Common myeloid progenitor, CD34-positive (primary cell): Measurements from ENCODE around the gene WHAMM.
A peak's percentile ranks its signal among the peaks of the same experiment; 100 is the strongest.
"Not testable (repeated sequence)": the region's sequence is repeated elsewhere in the genome, so short reads cannot be mapped to it uniquely, and the experiment has no call there.

Experiments
- CTCF ChIA-PET: fragments of 350-600 bp; sonication (Branson Sonifier 250); formaldehyde crosslinking; loops from one replicate; lab custom pipeline; 2021; ENCODE audit warnings: antibody characterized with exemption; lab: Charles Lee
- POLR2A ChIA-PET: fragments of 350-600 bp; sonication (Branson Sonifier 250); formaldehyde crosslinking; loops from one replicate; lab custom pipeline; 2021; ENCODE audit warnings: antibody characterized with exemption; lab: Charles Lee
- DNase-seq, 3 donors: peaks; one replicate each; pipeline versions ENCODE4 v3.0.0 to v3.0.0-alpha.2; 2013
- H3K27ac ChIP-seq, 2 experiments: 1 replicate in 1 of 2; 2 replicates in 1 of 2; pipeline ENCODE4 v1.7.0; 2013; ENCODE audit warnings: inconsistent platforms in 2 of 2, low read length in 2 of 2, mild to moderate bottlenecking in 2 of 2, low read depth in 1 of 2, moderate library complexity in 1 of 2; ENCODE audit not compliant: severe bottlenecking in 2 of 2, insufficient read depth in 1 of 2, poor library complexity in 1 of 2
- H3K27me3 ChIP-seq, 5 experiments: replicated peaks in 2 of 5; 1 replicate in 3 of 5; 2 replicates in 2 of 5; pipeline versions ENCODE4 v1.6.1 to v1.7.0; 2013; ENCODE audit warnings: low read length in 4 of 5, mild to moderate bottlenecking in 2 of 5, moderate library complexity in 2 of 5, inconsistent platforms in 1 of 5; ENCODE audit not compliant: insufficient read depth in 5 of 5, control insufficient read depth in 4 of 5
- H3K36me3 ChIP-seq, 4 experiments: 1 replicate in 2 of 4; 2 replicates in 2 of 4; pipeline versions ENCODE4 v1.6.1 to v1.7.0; 2013; ENCODE audit warnings: low read length in 3 of 4, control low read depth in 1 of 4, mild to moderate bottlenecking in 1 of 4; ENCODE audit not compliant: control insufficient read depth in 4 of 4, insufficient read depth in 4 of 4
- H3K4me1 ChIP-seq, 4 experiments: 1 replicate in 3 of 4; 2 replicates in 1 of 4; pipeline versions ENCODE4 v1.6.1 to v1.7.1; 2013; ENCODE audit warnings: low read length in 3 of 4, mild to moderate bottlenecking in 3 of 4, control low read depth in 1 of 4, inconsistent platforms in 1 of 4, moderate library complexity in 1 of 4; ENCODE audit not compliant: control insufficient read depth in 4 of 4, insufficient read depth in 4 of 4; ENCODE audit errors: control extremely low read depth in 1 of 4
- H3K4me3 ChIP-seq, 7 experiments: 1 replicate in 4 of 7; 2 replicates in 3 of 7; pipeline versions ENCODE4 v1.5.1 to v1.7.0; 2013; ENCODE audit warnings: mild to moderate bottlenecking in 7 of 7, low read length in 6 of 7, moderate library complexity in 6 of 7, inconsistent platforms in 2 of 7, low read depth in 2 of 7, control low read depth in 1 of 7; ENCODE audit not compliant: insufficient read depth in 4 of 7, control insufficient read depth in 1 of 7; ENCODE audit errors: extremely low read depth in 1 of 7
- H3K9me3 ChIP-seq, 5 experiments: 1 replicate in 4 of 5; 2 replicates in 1 of 5; pipeline versions ENCODE4 v1.6.1 to v1.7.1; 2013; ENCODE audit warnings: low read length in 4 of 5, mild to moderate bottlenecking in 2 of 5, inconsistent platforms in 1 of 5, low read depth in 1 of 5, moderate library complexity in 1 of 5; ENCODE audit not compliant: control insufficient read depth in 4 of 5, insufficient read depth in 2 of 5; ENCODE audit errors: control extremely low read depth in 1 of 5
- WGBS: methylation state at CpG from one replicate; pipeline ENCODE4 v1.1.5; 2013; ENCODE audit not compliant: insufficient coverage; 5-methylcytosine and 5-hydroxymethylcytosine counted together

Gene WHAMM

GRCh38 chr15:82810890-82811426 is 1.5 kb downstream of the WHAMM start:
- H3K9me3 ChIP-seq = no peaks in the 10 kb centered on the region
- peak overlapping the region in 6 of 7 experiments; percentile 74 to 97 (median 93) for H3K4me3 ChIP-seq
- H3K4me1 ChIP-seq = peaks cover 0 to 21% (median 12%) of the 10 kb centered on the region in 4 experiments
- ChIA-PET POLR2A (interaction anchor here (1.0 to 1.1 kb wide), 2 partner anchors 61 to 203 kb away, joined by 3 read pairs; no protein-coding TSS in a partner anchor), CTCF (interaction anchor here (0.8 to 2.5 kb wide), 6 partner anchors 11 to 193 kb away, joined by 3 to 9 read pairs (median 4); no protein-coding TSS in a partner anchor)
- H3K36me3 ChIP-seq = peaks cover 6 to 18% (median 12%) of the 10 kb centered on the region in 4 experiments
- no CpG with 5 or more reads among the region's 6 CpGs for WGBS
- H3K27me3 ChIP-seq = no peaks in the 10 kb centered on the region
- peak; percentile 29 to 84 (median 77) for DNase-seq
- peak overlapping the region; percentile 92 to 98 for H3K27ac ChIP-seq

- Histone ChIP-seq H3K4me1 (peaks cover 0 to 21% (median 12%) of the 10 kb centered on the region in 4 experiments), H3K9me3 (no peaks in the 10 kb centered on the region), H3K27ac (no peak overlapping the region), H3K27me3 (no peaks in the 10 kb centered on the region), H3K4me3 (no peak overlapping the region), H3K36me3 (peaks cover 8 to 37% (median 20%) of the 10 kb centered on the region in 4 experiments)
- no peak for DNase-seq
- ChIA-PET POLR2A (interaction anchor here (0.7 kb wide), 1 partner anchor 240 kb away, joined by 3 read pairs; no protein-coding TSS in a partner anchor), CTCF (interaction anchor here (1.5 to 2.5 kb wide), 3 partner anchors 24 to 187 kb away, joined by 4 to 9 read pairs (median 4); no protein-coding TSS in a partner anchor)
- WGBS = no CpG with 5 or more reads among the region's 4 CpGs
Measured at GRCh38 chr15:82812994-82813393, 3.6 kb downstream of the WHAMM start.

GRCh38 chr15:82820128-82820527 is 10.7 kb downstream of the WHAMM start:
- Histone ChIP-seq H3K4me1 (no peaks in the 10 kb centered on the region), H3K4me3 (no peak overlapping the region), H3K27ac (no peak overlapping the region), H3K36me3 (peaks cover 20 to 78% (median 38%) of the 10 kb centered on the region in 4 experiments), H3K27me3 (no peaks in the 10 kb centered on the region), H3K9me3 (no peaks in the 10 kb centered on the region)
- POLR2A ChIA-PET = no interaction called here
- DNase-seq = no peak
- CTCF ChIA-PET = no interaction called here

- H3K27me3 ChIP-seq, DNase-seq, POLR2A ChIA-PET, H3K4me1 ChIP-seq, H3K4me3 ChIP-seq, H3K9me3 ChIP-seq, H3K27ac ChIP-seq, CTCF ChIA-PET: not testable (repeated sequence)
- H3K36me3 ChIP-seq = peaks cover 16 to 77% (median 40%) of the 10 kb centered on the region in 4 experiments
- no CpG with 5 or more reads among the region's 3 CpGs for WGBS
Measured at GRCh38 chr15:82821396-82821795, 12.0 kb downstream of the WHAMM start.

- CTCF ChIA-PET = interaction anchor here (1.1 kb wide), 1 partner anchor 11 kb away, joined by 3 read pairs; no protein-coding TSS in a partner anchor
- H3K4me1 ChIP-seq, H3K9me3 ChIP-seq, POLR2A ChIA-PET, H3K27ac ChIP-seq, H3K4me3 ChIP-seq, DNase-seq, H3K27me3 ChIP-seq: not testable (repeated sequence)
- peaks cover 14 to 77% (median 40%) of the 10 kb centered on the region in 4 experiments for H3K36me3 ChIP-seq
Measured at GRCh38 chr15:82821851-82822250, 12.4 kb downstream of the WHAMM start.

- Histone ChIP-seq H3K27me3 (no peaks in the 10 kb centered on the region), H3K4me1 (no peaks in the 10 kb centered on the region), H3K4me3 (no peak overlapping the region), H3K9me3 (no peaks in the 10 kb centered on the region), H3K27ac (no peak overlapping the region), H3K36me3 (peaks cover 16 to 76% (median 41%) of the 10 kb centered on the region in 4 experiments)
- 100% methylated on average over 3 of the region's 5 CpGs for WGBS
- ChIA-PET POLR2A (no interaction called here), CTCF (interaction anchor here (1.1 to 2.0 kb wide), 2 partner anchors 9 to 12 kb away, joined by 3 to 4 read pairs; no protein-coding TSS in a partner anchor)
- no peak for DNase-seq
Measured at GRCh38 chr15:82823049-82823448, 13.6 kb downstream of the WHAMM start.

- no peak overlapping the region for H3K4me3 ChIP-seq
- H3K9me3 ChIP-seq = no peaks in the 10 kb centered on the region
- H3K4me1 ChIP-seq = peaks cover 7 to 23% (median 18%) of the 10 kb centered on the region in 4 experiments
- no peaks in the 10 kb centered on the region for H3K27me3 ChIP-seq
- POLR2A ChIA-PET = interaction anchor here (0.6 kb wide), 1 partner anchor 190 kb away, joined by 5 read pairs; no protein-coding TSS in a partner anchor
- H3K27ac ChIP-seq = no peak overlapping the region
- DNase-seq = no peak
- CTCF ChIA-PET = no interaction called here
- H3K36me3 ChIP-seq = peaks cover 9 to 75% (median 50%) of the 10 kb centered on the region in 4 experiments
- WGBS = 100% methylated on average over 1 of the region's 1 CpG
Measured at GRCh38 chr15:82828075-82828474, 18.6 kb downstream of the WHAMM start.
